Lower leg skin (tissue), 3 donors: Measurements from ENCODE around the gene STK4.

ENCODE experiments used
- CTCF ChIP-seq, 3 donors: fragments of 450-650 bp; IDR thresholded peaks; one replicate each; pipeline ENCODE4 v1.5.1; 2016; ENCODE audit warnings: antibody characterized with exemption in 3 of 3, mild to moderate bottlenecking in 3 of 3, moderate library complexity in 2 of 3
- POLR2A ChIP-seq, 2 donors: fragments of 450-650 bp; IDR thresholded peaks; one replicate each; pipeline ENCODE4 v1.6.1; 2016 to 2017; ENCODE audit warnings: antibody characterized with exemption in 2 of 2, mild to moderate bottlenecking in 1 of 2, moderate library complexity in 1 of 2

GRCh38 chr20:45088247-45088646 lies 121.9 kb downstream of the STK4 start:
- TF ChIP-seq CTCF (IDR thresholded peaks at IDR 0.05), result no peak
- TF ChIP-seq POLR2A (IDR thresholded peaks at IDR 0.05), result no peak
